Endothelial cell of umbilical vein (primary cell): ENCODE results near the gene SLC5A1. TPM values are rescaled to one million over a fixed set of nuclear protein-coding genes. Genes with fewer than 3 reads are reported as not detected.

Experiments used
- BruUV-seq: library from RNA; stranded (reverse); fragments of 400-500 nt; replicated peaks from 2 replicates; lab custom pipeline; 2021; lab: Mats Ljungman, UMichigan
- CTCF ChIA-PET: fragments of 300-600, 350-600 bp; sonication (Branson Sonifier 250); formaldehyde crosslinking; loops from one replicate; lab custom pipeline; 2021; ENCODE audit warnings: antibody characterized with exemption, inconsistent platforms; lab: Charles Lee
- POLR2A ChIA-PET: fragments of 300-600, 350-600 bp; sonication (Branson Sonifier 250); formaldehyde crosslinking; loops from one replicate; lab custom pipeline; 2021; ENCODE audit warnings: antibody characterized with exemption, inconsistent platforms; lab: Charles Lee
- DNase-seq: peaks from one replicate; pipeline ENCODE4 v3.0.0-alpha.2; 2011; ENCODE audit warnings: low read depth, low spot score
- FAIRE-seq: peaks from 2 replicates; lab custom pipeline; 2011; peaks lifted over from hg19 to GRCh38; lab: Jason Lieb, UNC
- H2AFZ ChIP-seq: 2 replicates; pipeline ENCODE4 v1.6.0; 2012; ENCODE audit warnings: low read depth, low read length, control low read depth, inconsistent platforms
- H3K27ac ChIP-seq: 2 replicates; pipeline ENCODE4 v1.5.1; 2011; ENCODE audit warnings: low read depth, mild to moderate bottlenecking, control low read depth, low read length, moderate library complexity; ENCODE audit not compliant: insufficient read depth
- H3K27me3 ChIP-seq, 2 experiments: 2 replicates each; pipeline versions ENCODE4 v1.6.0 to v1.6.1; 2011; ENCODE audit warnings: low read length in 2 of 2, mixed read lengths in 1 of 2; ENCODE audit not compliant: control insufficient read depth in 2 of 2, insufficient read depth in 2 of 2
- H3K36me3 ChIP-seq, 2 experiments: 2 replicates in 1 of 2; 3 replicates in 1 of 2; pipeline ENCODE4 v1.5.1; 2011; ENCODE audit warnings: low read length in 2 of 2, mild to moderate bottlenecking in 1 of 2, moderate library complexity in 1 of 2; ENCODE audit not compliant: control insufficient read depth in 2 of 2, insufficient read depth in 2 of 2; ENCODE audit errors: extremely low read depth in 1 of 2
- H3K4me1 ChIP-seq: 3 replicates; pipeline ENCODE4 v1.5.1; 2011; ENCODE audit warnings: mild to moderate bottlenecking, low read length; ENCODE audit not compliant: control insufficient read depth, insufficient read depth; ENCODE audit errors: extremely low read depth
- H3K4me2 ChIP-seq: 2 replicates; pipeline ENCODE4 v1.6.1; 2011; ENCODE audit warnings: low read length, control low read depth, mixed read lengths; ENCODE audit not compliant: insufficient read depth
- H3K4me3 ChIP-seq, 3 experiments: fragments of 200-600 bp in 1 of 3; sonication (generic), shearing (Covaris generic) in 1 of 3; replicated peaks in 1 of 3; 2 replicates each; pipeline ENCODE4 v1.5.1; 2011 to 2016; ENCODE audit warnings: control low read depth in 3 of 3, low read length in 3 of 3, mild to moderate bottlenecking in 2 of 3, inconsistent platforms in 1 of 3, low read depth in 1 of 3, moderate library complexity in 1 of 3; ENCODE audit not compliant: insufficient read depth in 1 of 3
- H3K79me2 ChIP-seq: 2 replicates; pipeline ENCODE4 v1.6.0; 2012; ENCODE audit warnings: low read length, inconsistent platforms; ENCODE audit not compliant: control insufficient read depth, insufficient read depth
- H3K9ac ChIP-seq: replicated peaks from 2 replicates; pipeline ENCODE3; 2011; ENCODE audit warnings: low read length, control low read depth; ENCODE audit not compliant: insufficient read depth; ENCODE audit errors: extremely low read depth
- H3K9me1 ChIP-seq: replicated peaks from 3 replicates; pipeline ENCODE4 v1.6.0; 2011; ENCODE audit warnings: mild to moderate bottlenecking, low read length; ENCODE audit not compliant: control insufficient read depth, insufficient read depth; ENCODE audit errors: extremely low read depth
- H3K9me3 ChIP-seq: replicated peaks from 2 replicates; pipeline ENCODE4 v1.5.1; 2012; ENCODE audit warnings: low read length, inconsistent platforms; ENCODE audit not compliant: control insufficient read depth, insufficient read depth
- H4K20me1 ChIP-seq: replicated peaks from 2 replicates; pipeline ENCODE3; 2011; ENCODE audit warnings: mild to moderate bottlenecking, low read length; ENCODE audit not compliant: control insufficient read depth, insufficient read depth; ENCODE audit errors: extremely low read depth
- EZH2 ChIP-seq: IDR thresholded peaks from 2 replicates; pipeline ENCODE4 v1.6.1; 2012; ENCODE audit warnings: borderline replicate concordance, low read depth, mild to moderate bottlenecking, moderate library complexity, low read length, inconsistent platforms; ENCODE audit not compliant: severe bottlenecking
- FOS ChIP-seq: IDR thresholded peaks from 2 replicates; pipeline ENCODE4 v1.6.1; 2011; ENCODE audit warnings: mild to moderate bottlenecking, low read length, moderate library complexity, borderline replicate concordance; ENCODE audit not compliant: insufficient read depth
- GATA2 ChIP-seq: IDR thresholded peaks from 2 replicates; pipeline ENCODE4 v1.7.0; 2011; ENCODE audit warnings: low read depth, mild to moderate bottlenecking, moderate library complexity, mixed read lengths, low read length; ENCODE audit not compliant: insufficient read length, insufficient read depth
- JUN ChIP-seq: IDR thresholded peaks from 2 replicates; pipeline ENCODE4 v1.6.1; 2011; ENCODE audit warnings: borderline replicate concordance, low read depth; ENCODE audit not compliant: insufficient read length, insufficient read depth
- MYC ChIP-seq: IDR thresholded peaks from one replicate; pipeline ENCODE4 v1.6.1; 2011; ENCODE audit warnings: mild to moderate bottlenecking, low read depth, low read length
- POLR2A ChIP-seq: IDR thresholded peaks from 2 replicates; pipeline ENCODE4 v1.6.1; 2012; ENCODE audit warnings: low read depth, mild to moderate bottlenecking, control low read depth, low read length
- POLR2AphosphoS5 ChIP-seq: IDR thresholded peaks from 2 replicates; pipeline ENCODE4 v1.6.1; 2012; ENCODE audit warnings: low read depth, mild to moderate bottlenecking, control low read depth, low read length, moderate library complexity; ENCODE audit not compliant: insufficient read depth
- dilution Hi-C: fragments of 300-500 bp; cut with MboI; formaldehyde crosslinking; loops from one replicate; pipeline ENCODE4 v1.15.0; 2019; ENCODE audit warnings: low sequenced_read_pairs; ENCODE audit not compliant: extremely low pct_ligation_motif_present
- intact Hi-C: fragments of 100-400 bp; cut with micrococcal nuclease; formaldehyde crosslinking; loops from one replicate; pipeline ENCODE4 v1.10.0; 2022
- polyA plus RNA-seq, 4 experiments: library from polyadenylated mRNA; depleted of rRNA in 3 of 4; stranded (reverse) in 3 of 4; unstranded in 1 of 4; fragments of >200 nt; gene quantifications; 2 replicates each; pipeline versions ENCODE4 v1.2.1 to v1.2.3, GENCODE V29; 2011 to 2012; ENCODE audit warnings: missing spikeins in 1 of 4
- total RNA-seq: library from RNA; stranded (reverse); gene quantifications from 2 replicates; pipeline ENCODE4 v1.2.3, GENCODE V29; 2021
- TF ChIP-seq, protein P1 (sequence below), 2 donors: IDR thresholded peaks; 1 replicate in 1 of 2; 2 replicates in 1 of 2; pipeline ENCODE4 v1.5.1; 2011; ENCODE audit warnings: low read length in 2 of 2, mild to moderate bottlenecking in 2 of 2, moderate library complexity in 2 of 2, control low read depth in 1 of 2, inconsistent platforms in 1 of 2, low read depth in 1 of 2; ENCODE audit not compliant: insufficient read depth in 1 of 2; ENCODE audit errors: extremely low read depth in 1 of 2
- TF ChIP-seq, protein P2 (sequence below): IDR thresholded peaks from 2 replicates; pipeline ENCODE4 v1.6.1; 2011; ENCODE audit not compliant: insufficient read depth, insufficient read length

SLC5A1 gene
- total and polyA plus RNA-seq, 2 donors (not counting 3 experiments of a cell fraction or from before 2014, with no cell fraction given), result not detected

DNA sequence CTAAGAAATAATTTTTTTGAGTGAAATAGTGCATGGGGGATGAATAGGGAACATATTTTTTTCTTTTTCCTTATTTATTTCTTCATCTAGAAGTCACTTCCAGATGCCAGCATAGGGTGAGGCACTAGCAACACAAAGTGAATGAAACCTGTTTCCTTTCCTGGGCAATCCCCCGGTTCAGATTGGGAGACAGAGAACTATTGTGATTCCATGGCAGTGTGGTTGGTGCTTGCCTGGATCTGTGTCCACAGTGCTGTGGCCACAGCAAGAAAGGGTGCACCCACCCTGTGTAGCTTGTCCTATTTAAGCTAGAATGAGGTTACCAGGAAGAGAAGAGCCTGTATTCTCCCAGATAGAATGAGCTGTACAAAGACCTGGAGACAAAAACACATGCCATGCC, 57.6 kb downstream of the SLC5A1 start:
- BruUV-seq, result no TSS peak
- no peak for TF ChIP-seq GATA2
- no peak for TF ChIP-seq FOS
- no peak for TF ChIP-seq JUN
- no peak for TF ChIP-seq POLR2AphosphoS5
- TF ChIP-seq POLR2A, result no peak
- no peak for TF ChIP-seq MYC
- TF ChIP-seq, protein P1, sequence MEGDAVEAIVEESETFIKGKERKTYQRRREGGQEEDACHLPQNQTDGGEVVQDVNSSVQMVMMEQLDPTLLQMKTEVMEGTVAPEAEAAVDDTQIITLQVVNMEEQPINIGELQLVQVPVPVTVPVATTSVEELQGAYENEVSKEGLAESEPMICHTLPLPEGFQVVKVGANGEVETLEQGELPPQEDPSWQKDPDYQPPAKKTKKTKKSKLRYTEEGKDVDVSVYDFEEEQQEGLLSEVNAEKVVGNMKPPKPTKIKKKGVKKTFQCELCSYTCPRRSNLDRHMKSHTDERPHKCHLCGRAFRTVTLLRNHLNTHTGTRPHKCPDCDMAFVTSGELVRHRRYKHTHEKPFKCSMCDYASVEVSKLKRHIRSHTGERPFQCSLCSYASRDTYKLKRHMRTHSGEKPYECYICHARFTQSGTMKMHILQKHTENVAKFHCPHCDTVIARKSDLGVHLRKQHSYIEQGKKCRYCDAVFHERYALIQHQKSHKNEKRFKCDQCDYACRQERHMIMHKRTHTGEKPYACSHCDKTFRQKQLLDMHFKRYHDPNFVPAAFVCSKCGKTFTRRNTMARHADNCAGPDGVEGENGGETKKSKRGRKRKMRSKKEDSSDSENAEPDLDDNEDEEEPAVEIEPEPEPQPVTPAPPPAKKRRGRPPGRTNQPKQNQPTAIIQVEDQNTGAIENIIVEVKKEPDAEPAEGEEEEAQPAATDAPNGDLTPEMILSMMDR (IDR thresholded peaks at IDR 0.05; ENCODE audit: extremely low read depth in 1 of 2, insufficient read depth in 1 of 2, low read depth in 1 of 2, low read length in 2 of 2), result no peak
- TF ChIP-seq, protein P2, sequence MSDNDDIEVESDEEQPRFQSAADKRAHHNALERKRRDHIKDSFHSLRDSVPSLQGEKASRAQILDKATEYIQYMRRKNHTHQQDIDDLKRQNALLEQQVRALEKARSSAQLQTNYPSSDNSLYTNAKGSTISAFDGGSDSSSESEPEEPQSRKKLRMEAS, result no peak
- no peak for TF ChIP-seq EZH2
- no peak overlapping the region for H2AFZ ChIP-seq
- H3K79me2 ChIP-seq, result no peaks in the 10 kb centered on the region
- intact Hi-C loops (loop anchor here (5.0 kb wide), 1 partner anchor 277 kb away; no protein-coding TSS in a partner anchor), dilution Hi-C loops (no loop called here)
- FAIRE-seq (no peak), DNase-seq (no peak)
- H3K4me2 ChIP-seq, result no peak overlapping the region
- H3K27ac ChIP-seq, result no peak overlapping the region
- no peak overlapping the region for H3K9ac ChIP-seq
- CTCF ChIA-PET, result no interaction called here
- no peaks in the 10 kb centered on the region for H3K9me1 ChIP-seq
- POLR2A ChIA-PET, result no interaction called here
- H4K20me1 ChIP-seq, result peaks cover 2% of the 10 kb centered on the region
- H3K9me3 ChIP-seq, result no peaks in the 10 kb centered on the region
- H3K4me3 ChIP-seq, result no peak overlapping the region
- H3K27me3 ChIP-seq, result peaks cover 5% of the 10 kb centered on the region in 2 experiments
- no peaks in the 10 kb centered on the region for H3K4me1 ChIP-seq
- no peaks in the 10 kb centered on the region for H3K36me3 ChIP-seq
